NCI-H146 treated with DMSO at 0.1 percent for 48 hours (cell line): ENCODE results near the gene S100A1.
"Not testable (repeated sequence)": the region's sequence is repeated elsewhere in the genome, so short reads cannot be mapped to it uniquely, and the experiment has no call there.

ENCODE experiments used
- DNase-seq: peaks from one replicate; lab custom pipeline; 2025; ENCODE audit not compliant: unreplicated experiment; lab: John Stamatoyannopoulos, UW

Gene S100A1

GRCh38 chr1:153652805-153653500 lies 24.7 kb downstream of the S100A1 start:
- no peak for DNase-seq

DNA sequence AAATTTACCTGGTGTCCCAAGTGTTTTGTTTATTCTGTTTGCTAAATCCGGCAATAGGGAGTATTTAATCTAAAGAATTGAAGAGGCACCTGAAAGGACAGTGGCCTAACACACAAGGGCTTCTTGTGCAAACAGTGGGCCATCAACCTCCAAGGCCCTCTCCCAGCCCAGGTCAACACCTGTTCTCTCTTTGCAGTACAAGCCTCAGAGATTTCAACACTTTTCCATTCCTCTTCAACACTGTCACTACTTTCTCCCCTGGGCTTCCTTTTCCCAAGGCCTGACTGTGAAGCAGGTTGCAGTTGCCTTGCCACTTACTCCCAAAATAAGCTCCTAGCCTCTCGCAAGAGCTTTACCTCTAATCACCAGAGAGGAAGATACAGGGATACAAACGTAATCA lies 27.1 kb downstream of the S100A1 start:
- DNase-seq: no peak

GRCh38 chr1:153658400-153659174 lies 30.4 kb downstream of the S100A1 start, which contains the start of gene SNAPIN:
SNAPIN (plus strand) TSS chr1:153658703; CDS start chr1:153658744, 41 bp downstream.
- peak; percentile 82 for DNase-seq

DNA sequence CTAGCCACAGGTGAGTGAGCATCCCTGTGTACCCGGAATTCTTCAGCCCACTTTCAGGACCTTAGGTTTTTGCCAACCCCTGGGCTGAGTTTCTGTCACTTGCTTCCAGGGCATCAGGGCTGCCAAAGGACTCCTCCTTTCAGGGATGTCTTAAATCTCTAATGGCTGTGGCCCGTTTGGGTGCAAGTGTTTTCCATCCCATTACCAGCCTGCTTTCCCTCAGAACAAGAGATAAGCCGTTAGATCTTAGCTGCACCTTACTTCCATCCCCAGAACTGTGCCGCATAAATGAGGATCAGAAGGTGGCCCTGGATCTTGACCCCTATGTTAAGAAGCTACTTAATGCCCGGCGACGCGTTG lies 30.9 kb downstream of the S100A1 start:
- DNase-seq: no peak

- no peak for DNase-seq
Observed at GRCh38 chr1:153659656-153660055, 31.4 kb downstream of the S100A1 start.

DNA sequence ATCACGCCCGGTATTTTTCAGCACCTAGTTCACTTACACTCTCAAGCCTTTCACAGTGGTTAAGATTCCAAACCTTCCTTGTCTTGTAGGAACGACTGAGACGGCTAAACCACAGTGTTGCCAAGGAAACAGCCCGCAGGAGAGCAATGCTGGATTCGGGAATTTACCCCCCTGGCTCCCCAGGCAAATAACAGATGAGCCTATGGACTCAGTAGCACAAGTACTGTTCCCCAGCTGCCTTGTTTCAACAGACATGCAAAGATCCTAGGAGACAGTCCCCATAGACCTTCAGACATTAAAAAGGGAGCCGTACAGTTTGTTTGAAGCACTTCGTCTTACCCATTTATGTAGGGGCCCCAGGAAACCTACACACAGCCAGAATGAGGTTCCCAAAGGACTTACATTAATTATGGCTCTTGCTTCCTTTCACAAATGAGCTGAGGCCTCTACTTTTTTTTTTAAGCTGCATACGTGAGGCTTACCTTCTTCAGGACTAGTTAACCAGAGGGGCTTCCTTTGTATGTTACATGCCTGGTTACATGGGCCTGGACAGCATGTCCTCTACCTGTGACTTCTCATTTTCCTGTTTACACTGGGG lies 33.0 kb downstream of the S100A1 start:
- DNase-seq: no peak

- DNase-seq: no peak
Observed at GRCh38 chr1:153662269-153662668, 34.0 kb downstream of the S100A1 start.

GRCh38 chr1:153663211-153663610 lies 35.0 kb downstream of the S100A1 start:
- no peak for DNase-seq

GRCh38 chr1:153667439-153667838 lies 39.2 kb downstream of the S100A1 start:
- no peak for DNase-seq

DNA sequence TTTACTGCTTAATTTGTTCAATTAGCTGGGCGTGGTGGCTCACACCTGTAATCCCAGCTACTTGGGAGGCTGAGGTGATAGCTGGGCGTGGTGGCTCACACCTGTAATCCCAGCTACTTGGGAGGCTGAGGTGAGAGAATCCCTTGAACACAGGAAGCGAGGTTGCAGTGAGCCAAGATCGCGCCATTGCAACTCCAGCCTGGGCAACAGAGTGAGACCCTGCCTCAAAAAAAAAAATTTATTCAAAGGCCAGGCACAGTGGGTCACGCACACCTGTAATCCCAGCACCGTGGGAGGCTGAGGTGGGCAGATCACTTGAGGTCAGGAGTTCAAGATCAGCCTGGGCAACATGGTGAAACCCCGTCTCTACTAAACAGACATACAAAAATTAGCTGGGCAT lies 40.4 kb downstream of the S100A1 start:
- not testable (repeated sequence) for DNase-seq

GRCh38 chr1:153669606-153670005 lies 41.4 kb downstream of the S100A1 start:
- DNase-seq: no peak

- no peak for DNase-seq
Observed at GRCh38 chr1:153670257-153670858, 42.1 kb downstream of the S100A1 start.

- peak; percentile 99 for DNase-seq
Observed at GRCh38 chr1:153670859-153671627, 42.8 kb downstream of the S100A1 start, which contains the start of gene ILF2. ILF2 (minus strand) TSS chr1:153670993; CDS start chr1:153670922, 71 bp downstream.

GRCh38 chr1:153671628-153672353 lies 43.6 kb downstream of the S100A1 start:
- DNase-seq: not testable (repeated sequence)

DNA sequence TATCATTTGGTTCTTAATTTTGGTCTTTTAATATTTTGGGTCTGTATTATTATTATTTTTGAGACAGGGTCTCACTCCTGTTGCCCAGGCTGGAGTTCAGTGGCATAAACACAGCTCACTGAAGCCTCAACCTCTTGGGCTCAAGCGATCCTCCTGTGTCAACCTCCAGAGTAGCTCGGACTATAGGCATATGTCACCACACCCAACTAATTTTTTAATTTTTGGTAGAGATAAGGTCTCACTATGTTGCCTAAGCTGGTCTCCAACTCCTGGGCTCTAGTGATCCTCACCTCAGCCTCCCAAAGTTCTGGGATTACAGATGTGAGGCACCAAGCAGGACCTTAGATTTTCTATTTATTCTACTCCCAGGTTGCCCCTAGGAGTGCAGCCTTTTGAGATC lies 45.3 kb downstream of the S100A1 start:
- no peak for DNase-seq

- peak; percentile 10 for DNase-seq
Observed at GRCh38 chr1:153677718-153678518, 49.7 kb downstream of the S100A1 start.

- DNase-seq: no peak
Observed at GRCh38 chr1:153678519-153679336, 50.5 kb downstream of the S100A1 start, which contains the start of gene NPR1. NPR1 (plus strand) TSS chr1:153678688; CDS start chr1:153679109, 421 bp downstream.
